GOT3 (cell line): ENCODE results near the gene YLPM1.

Experiments
- DNase-seq: peaks from one replicate; lab custom pipeline; 2025; ENCODE audit warnings: mixed read lengths; lab: John Stamatoyannopoulos, UW

The YLPM1 gene

DNA sequence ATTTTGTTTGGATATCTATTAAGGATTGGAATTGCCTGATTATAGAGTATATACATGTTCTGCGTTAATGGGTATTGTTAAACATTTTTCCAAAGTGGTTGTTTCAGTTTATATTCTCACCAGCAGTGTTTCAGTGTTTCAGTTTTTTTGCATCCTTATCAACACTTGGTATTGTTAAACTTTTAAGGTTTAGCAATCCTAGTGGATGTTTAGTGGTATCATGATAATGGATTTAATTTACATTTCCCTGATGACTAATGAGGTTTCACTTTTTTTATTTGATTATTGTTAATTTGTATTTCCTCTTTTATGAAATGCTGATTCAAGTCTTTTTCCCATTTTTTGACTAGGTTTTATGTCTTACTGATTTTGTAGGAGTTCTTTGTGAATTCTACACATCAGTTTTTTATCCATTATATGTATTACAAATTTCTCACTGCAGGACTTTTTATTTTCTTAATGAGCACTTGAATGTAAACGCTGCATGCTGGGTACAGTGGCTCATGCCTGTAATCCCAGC lies 23.7 kb downstream of the YLPM1 start:
- no peak for DNase-seq

DNA sequence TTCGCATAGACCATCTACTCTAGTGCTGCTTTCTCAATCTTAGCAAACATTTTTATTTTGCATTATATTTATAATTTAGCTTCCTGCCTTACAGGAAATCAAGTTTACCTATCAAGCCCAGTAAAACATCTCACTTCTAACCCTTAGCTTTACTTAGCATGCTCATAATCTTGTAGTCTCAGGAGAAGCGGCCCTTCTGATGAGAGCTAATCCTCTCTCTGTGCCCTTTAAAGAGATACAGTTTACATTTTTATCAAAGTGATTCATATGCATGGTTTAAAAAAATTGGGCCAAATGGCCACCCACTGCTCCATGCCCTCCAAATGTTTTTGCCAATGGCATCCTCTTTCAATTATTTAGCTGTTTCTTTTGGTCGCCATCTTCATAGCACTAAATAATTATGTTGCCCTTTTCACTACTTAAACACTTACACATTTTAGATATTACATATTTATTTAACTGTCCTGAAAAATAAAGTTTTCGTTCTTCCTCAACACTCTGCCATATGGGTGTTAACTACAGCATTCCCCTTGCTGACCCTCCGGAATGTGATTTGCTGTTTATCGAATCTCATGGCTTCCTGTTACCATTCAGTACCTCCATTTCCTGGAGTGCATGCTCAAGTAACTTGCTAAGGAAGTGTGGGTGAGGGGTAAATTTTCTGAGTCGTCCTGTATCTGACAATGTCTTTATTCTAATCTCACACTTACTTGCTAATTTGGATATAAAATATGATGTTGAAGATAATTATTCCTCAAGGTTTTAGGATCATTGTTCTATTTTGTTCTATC lies 29.3 kb downstream of the YLPM1 start:
- no peak for DNase-seq

DNA sequence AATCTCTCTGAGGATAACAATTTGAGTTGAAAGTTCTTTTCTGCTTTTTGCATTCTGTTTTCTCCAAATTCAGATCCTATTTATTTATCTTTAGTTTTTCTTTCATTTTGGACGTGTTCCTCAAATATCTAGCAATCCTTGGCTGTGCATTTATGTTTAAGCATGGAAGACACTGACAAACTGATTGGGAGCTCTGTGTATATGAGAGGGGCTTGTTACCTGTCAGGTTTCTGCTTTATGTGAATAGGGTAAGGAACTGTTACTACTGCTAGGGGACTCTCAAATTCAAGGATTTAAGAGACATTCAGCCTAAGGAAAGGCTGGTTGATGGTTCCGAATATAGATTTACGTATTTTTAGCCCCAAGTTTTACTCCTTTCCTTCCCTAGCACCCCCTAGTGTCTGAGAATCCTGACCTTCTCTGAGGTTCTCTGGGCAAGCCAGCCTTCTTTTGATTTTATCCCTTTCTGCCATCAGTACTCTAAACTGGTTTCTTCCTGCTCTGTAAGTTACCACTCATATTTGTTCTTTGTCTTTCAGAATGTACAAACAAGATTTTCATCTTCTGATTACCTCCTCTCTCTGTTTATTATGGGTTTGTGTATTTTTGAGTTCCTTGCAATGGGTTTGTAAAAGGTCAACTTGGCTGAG lies 30.5 kb downstream of the YLPM1 start:
- DNase-seq: no peak

DNA sequence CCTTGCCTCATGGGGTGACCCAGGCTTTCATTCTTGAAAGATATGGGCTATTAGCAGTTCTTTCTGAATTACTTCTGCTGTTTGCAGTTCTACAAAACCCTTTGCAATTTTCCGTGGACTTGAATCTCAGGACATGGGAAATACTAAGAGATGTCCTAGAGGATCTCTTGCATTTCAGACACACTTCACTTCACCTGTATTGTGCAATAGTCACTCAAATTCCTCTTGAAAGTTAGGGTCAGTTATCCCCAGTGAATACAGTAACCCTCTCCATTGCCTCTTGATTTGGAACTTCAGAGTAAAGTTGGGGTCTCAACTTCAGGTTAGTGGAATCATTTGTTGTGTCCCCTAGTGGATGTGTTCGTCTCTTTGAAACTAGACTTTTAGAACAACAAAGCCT lies 31.8 kb downstream of the YLPM1 start:
- no peak for DNase-seq

DNA sequence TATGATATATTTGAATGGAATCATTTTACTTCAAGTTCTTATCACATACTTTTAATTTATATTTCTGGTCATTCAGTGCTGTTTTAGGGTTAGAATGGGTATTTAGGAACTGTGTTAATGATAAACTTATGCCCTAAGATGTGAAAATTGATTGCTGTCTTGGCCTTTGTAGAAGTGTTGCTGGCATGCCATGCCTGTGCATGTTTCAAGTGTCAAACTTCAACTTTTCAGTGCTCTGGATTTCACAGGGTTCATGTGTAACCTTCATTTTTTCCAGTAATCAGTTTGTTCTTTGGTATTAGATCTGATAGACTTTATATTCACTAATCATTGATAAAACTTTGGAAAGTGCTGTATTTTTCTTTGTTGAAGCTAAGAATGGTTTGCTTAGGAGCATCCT lies 36.6 kb downstream of the YLPM1 start:
- no peak for DNase-seq

DNA sequence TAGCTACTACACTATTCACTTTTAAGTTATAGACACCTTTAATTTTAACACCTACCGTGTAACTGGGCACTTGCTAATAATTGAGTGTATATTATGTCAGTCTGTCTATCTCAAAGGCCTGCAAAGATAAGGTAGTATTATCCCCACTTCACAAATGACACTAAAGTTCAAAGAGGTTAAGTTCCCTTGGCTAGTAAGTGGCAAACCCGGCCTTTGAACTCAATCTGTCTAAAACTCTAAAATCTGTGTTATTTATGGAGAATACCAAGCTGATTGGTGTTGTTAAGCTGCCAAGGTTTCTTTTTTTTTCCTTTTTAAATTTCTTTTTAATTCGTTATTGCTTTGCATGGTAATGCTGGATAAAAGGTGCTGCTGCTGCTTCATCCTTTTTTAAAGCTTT lies 37.7 kb downstream of the YLPM1 start:
- DNase-seq: no peak

DNA sequence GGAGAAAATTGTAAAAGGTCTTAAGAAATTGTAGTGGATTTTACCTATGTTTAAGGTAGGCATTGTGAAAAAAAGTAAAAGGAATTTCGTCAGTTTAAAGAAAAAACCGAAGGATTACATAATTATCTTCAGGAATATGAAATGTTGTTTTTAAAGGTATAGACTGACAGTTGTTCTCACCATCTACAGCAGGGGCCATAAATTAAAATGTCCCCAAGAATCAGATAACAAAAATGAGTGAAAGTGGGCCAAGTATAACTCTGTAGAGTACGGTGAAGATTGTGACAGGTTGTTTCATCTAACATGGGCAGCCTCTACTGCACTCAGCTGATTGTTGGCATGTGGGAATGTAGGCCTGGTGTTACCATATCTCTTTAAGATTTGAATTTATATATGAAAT lies 38.3 kb downstream of the YLPM1 start:
- DNase-seq: no peak

DNA sequence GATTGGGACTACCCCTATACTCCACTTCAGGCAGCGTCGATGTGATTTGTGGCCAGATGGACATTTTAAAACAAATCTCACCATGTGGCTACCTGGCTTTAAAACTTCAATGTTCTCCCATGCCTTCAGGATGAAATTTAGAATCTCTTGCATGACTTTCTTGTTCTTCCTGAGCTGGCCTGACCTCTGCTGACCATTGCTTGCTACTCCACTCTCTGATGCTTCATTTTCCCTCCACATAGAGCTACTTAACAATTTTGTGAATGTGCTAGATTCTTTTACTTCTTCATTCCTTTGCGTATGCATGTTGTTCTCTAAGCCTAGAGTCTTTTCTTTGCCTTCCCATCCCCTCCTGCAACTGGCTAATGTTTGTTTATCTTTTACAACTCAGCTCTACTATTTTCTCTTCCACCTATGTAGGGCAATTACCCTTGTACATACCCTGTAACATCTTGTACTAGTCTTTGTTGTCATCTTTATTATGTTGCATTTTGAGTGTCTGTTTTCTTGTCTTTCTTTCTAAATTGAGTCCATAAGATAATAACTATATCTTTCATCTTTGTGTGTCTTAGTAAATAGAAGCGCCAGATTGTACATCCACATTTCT lies 41.2 kb downstream of the YLPM1 start:
- DNase-seq: no peak

DNA sequence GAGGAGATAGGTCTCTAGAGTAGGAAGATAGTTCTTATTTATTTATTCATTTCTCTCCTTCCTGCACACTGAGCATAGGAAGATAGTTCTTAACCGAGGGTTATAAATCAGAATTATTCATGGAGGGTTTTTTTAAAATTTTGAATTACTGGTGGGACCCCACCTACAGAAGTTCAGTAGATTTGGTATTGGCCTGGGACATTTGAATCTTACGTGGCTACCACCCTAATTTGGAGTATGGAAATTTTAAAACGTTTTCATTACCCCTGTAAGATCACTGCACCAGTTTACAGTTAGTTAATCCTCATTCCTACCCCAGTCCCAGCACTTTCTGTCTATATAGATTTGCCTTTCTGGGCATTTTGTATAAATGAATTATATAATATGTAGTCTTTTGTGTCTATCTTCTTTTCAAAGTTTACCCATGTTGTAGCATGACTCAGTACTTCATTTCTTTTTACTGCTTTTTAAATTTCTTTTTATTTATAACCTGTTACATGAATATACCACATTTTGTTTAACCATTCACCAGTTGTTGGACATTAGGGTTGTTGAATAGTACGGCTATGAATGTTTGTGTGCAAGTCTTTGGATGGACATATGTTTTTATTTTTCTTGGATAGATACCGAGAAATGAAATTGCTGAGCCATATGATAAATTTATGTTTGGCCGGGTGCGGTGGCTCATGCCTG lies 44.9 kb downstream of the YLPM1 start:
- no peak for DNase-seq

DNA sequence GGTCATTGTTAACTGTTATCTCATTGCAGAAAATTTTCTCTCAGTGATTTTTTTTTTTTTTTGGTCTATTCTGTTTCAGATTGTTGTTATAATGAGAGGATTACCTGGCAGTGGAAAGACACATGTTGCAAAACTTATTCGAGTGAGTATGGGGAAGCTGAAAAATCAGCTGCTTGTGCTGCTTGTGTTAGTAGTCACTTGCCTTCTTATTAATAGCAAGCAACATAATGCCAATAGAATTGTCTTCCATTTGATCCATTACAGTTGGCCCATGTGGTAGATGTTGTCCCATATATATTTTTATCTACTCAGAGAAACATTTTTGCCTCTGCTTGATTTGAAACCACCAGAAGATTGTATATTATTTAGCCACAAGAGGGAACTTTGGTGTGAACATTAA lies 53.0 kb downstream of the YLPM1 start:
- no peak for DNase-seq

DNA sequence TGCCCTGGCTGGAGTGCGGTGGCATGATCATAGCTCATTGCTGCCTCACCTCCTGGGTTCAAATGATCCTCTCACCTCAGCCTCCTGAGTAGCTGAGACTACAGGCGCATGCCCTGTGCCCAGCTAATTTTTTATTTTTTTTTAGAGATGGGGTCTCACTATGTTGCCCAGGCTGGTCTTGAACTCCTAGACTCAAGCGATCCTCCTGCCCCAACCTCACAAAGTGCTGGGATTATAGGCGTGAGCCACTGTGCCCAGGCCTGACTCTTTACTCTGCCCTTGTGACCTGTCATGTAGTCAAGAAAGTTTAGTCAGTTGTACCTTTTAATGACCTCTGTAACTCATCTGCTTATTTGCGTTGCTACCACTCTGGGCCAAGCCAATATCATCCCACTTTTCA lies 57.2 kb downstream of the YLPM1 start:
- DNase-seq: no peak

DNA sequence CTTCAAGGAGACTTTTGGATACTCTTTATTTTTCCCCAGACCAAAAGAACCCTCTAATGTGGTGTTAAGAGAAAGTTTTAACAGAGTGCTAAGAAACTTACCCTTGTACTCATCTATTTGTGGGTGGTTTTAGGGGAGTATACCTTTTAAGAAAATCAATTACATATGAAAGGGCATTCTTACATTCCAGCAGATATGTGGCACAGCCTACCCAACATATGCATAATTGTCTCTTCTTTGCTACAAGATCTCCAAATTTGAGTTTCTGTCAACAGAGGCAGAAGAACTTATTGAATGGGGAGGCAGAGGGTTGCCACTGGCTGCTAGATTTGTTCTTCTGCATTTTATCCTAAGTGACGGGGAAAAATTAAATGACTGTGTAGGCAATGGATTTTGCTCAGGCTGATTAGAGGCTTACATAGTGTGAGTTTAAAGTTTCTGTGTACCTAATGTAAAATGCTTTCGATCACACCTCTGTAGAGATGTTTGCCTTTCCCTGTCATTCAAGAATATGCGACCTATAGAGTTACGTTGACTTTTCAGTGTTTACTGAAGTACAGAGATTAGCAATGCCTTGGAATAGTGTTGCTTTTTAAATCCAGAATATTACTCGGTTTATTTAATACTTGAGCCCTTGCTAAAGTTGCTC lies 58.3 kb downstream of the YLPM1 start:
- DNase-seq: no peak

DNA sequence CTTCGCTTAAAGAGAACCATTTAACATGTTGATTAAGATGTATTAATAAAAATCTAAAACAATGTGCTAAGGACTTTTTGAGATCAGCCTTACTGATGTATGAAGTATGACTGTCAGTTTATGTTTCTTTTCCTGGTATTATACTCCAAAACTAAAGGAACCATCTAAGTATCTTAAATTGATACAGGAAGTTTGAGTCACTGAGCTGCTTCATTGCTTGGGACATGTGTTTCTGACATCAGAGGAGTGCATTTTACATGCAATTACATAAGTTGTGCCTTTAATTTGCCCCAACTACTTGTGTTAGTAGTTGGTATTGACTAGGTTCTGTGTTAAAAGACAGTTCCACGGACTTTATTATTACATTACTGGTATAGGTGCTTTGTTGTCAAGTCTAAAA lies 61.9 kb downstream of the YLPM1 start:
- DNase-seq: no peak

DNA sequence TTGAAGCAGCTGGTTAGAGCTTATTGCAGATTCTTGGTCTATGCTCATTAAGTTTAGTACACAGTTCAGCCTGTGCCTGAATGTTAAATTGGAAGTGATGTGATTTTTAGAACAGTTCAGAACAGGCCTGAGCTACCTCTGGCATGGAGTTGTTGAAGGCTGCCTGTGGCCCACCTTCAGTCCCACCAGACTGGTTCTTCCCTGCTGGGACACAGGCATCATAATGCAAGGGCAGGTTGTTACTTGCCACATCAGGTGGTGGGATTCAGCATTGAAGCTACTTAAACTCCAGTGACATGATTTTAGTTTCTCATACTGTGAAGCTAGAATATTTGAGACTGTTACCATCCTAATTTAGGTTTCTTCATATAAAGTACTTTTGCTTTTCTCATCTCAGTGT lies 63.5 kb downstream of the YLPM1 start:
- DNase-seq: no peak

DNA sequence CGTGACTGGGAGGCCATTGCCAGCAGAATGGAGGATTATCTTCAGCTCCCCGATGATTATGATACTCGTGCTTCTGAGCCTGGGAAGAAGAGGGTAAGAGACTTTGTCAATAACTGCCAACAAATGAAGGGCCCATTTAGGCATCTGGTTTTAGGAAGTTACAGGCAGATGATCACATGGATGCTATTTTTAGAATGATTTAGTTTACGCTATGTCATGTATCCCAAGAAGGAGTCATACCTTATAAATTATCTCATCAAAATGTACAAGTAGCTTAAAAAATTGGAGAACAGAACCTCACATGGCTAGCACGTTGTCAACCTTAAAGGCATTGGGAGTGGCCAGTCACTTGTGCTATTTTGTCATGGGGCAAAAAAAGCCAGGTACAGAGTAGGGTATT lies 66.1 kb downstream of the YLPM1 start:
- DNase-seq: no peak

DNA sequence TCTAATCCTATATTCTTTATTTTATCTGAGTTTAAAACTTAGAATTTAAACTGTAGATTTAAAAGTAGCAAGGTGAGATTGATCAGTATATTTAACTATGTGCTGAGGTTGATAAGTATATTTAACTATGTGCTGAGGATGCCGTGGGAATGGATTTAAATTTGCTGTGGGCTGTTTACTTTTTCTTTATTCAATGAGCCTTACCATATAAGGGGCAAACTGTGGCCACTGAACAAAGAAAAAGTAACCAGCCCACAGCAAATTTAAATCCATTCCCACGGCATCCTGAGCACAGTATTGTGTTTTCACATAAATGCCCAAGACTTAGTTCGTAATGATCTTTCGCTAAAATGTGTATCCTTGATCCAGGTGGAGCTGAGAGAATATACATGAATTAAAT lies 69.7 kb downstream of the YLPM1 start:
- DNase-seq: no peak

DNA sequence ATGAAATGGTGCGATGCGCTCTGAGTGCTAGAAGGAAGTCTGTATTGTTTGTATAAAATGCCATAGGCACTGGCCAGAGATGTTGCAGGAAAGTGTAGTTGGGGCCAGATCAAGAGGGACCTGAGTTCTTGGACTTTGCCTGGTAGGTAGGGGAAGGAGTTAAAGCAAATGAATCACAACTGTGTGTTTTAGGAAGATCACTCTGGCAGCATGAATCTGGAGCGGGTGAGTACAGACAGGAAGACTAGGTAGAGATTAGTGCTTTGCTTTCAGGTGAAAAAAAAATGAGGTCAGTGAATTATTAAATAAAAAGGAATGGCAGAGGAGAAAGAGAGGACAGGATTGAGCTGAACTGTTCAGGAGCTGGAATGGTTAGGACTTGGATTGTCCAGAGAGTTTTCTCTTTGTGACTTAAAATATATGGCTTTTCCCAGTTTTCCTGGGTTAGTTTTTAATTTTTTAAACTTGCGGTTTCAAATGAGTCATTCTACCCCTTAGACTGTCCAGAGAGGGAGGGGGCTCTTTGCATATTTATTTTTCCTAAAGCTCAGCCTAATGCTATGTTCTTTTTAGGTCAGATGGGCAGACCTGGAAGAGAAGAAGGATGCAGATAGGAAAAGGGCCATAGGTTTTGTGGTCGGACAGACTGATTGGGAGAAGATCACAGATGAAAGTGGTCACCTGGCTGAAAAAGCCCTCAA lies 71.7 kb downstream of the YLPM1 start:
- no peak for DNase-seq

DNA sequence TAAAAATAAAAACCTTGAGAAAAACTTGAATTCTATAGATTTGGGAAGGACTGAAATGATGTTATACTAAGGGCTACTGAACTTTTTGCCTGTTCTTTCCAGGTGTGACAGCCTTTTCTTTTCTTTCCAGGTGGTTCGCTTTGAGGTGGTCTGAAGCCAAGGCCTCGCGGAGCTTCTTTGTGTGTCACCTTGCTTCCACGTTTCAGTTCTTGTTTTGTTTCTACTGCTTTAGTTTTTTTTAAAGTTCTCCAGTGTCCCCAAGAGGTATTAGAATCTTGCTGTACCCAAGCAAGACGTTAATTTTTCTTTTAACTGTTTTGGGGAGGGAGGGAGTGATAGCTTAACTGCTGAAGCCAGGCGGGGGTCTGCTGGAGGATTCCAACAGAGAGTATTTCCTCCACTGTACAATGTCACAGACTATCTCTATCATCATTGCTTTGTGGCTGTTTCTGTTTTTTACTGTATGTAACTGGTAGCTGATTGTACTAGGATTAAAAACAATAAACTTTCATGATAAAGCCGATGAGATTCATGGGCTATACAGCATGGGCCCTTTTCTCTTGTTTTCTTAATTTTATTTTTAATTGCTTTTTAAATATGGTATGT lies 72.6 kb downstream of the YLPM1 start:
- DNase-seq: no peak

DNA sequence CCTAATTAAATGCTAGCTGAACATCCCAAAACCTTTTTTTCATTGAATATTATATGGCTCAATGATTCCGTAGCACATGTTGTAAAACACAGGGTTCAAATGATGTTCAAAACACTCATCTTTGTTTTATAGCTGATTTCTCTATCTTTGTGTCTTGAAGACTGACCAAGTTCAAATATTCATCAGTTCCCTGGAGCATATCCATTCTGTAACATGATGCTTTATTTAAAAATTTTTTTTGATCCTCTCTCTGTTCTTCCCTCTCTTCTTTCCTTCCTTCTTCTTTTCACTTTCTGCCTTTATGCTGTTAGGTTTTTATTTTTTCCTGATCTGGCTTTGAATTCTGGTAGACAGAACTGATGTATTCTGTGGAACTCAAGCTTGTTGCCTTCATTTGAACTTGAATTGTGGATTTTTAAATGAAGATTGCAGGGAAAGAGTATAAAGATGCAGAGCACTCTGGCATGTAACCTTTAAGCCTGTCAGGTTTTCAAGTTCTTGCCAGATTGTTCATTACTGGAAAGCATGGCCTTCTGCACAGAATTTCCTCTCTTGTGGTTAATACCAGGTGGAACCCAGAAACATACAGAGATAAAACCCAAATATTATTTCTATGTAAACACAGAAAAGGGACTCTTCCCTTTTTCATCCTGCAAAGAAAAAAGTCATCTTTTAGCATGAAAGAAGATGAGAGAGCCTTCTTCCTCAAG lies 73.3 kb downstream of the YLPM1 start:
- no peak for DNase-seq

DNA sequence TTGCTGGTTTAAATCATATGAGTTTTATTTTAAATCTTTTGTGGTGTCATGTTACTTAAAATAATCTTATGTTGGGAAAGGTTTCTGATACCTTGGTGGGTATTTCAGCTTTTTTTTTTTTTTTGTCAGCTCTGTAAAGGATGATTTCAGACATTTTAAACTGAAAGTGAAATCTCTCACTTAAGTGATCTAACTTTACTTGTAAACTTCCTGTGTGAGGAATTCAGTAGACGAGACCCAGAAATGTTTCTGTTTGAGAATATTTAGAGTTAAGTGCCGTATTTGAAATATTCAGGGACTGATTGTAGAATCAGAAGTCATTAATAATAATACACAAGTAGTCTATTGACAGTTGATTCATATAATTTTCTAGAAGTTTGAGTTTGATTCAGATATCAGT lies 75.0 kb downstream of the YLPM1 start:
- no peak for DNase-seq
